Heart left ventricle (tissue), 16 donors: ENCODE measurements around the gene CCNB2. TPM values are rescaled to one million over a fixed set of nuclear protein-coding genes. Genes with fewer than 3 reads are reported as not detected.

Source experiments
- ATAC-seq, 4 donors: fragments of 200-7000 bp; cut with Tn5 transposase; one replicate each; pipeline ENCODE4 v1.9.1; 2020 to 2022; ENCODE audit warnings: moderate library complexity in 4 of 4, mild to moderate bottlenecking in 3 of 4, moderate number of reproducible peaks in 1 of 4
- DNase-seq, 5 donors: peaks; one replicate each; pipeline ENCODE4 v3.0.0-alpha.2; 2020
- H3K27ac ChIP-seq, 12 donors: fragments of 200-600 bp; sonication (generic) in 4 of 12; one replicate each; pipeline versions ENCODE4 v1.5.0 to v1.8.0; 2016 to 2022; ENCODE audit warnings: mild to moderate bottlenecking in 2 of 12
- H3K27me3 ChIP-seq, 9 donors: fragments of 200-600 bp; sonication (generic) in 2 of 9; one replicate each; pipeline versions ENCODE4 v1.5.1 to v1.8.0; 2016 to 2022; ENCODE audit warnings: mild to moderate bottlenecking in 3 of 9
- H3K36me3 ChIP-seq, 9 donors: fragments of 200-600 bp; sonication (generic) in 2 of 9; one replicate each; pipeline versions ENCODE4 v1.5.0 to v1.8.0; 2018 to 2022; ENCODE audit warnings: mild to moderate bottlenecking in 2 of 9
- H3K4me1 ChIP-seq, 12 donors: fragments of 200-600 bp; sonication (generic) in 4 of 12; one replicate each; pipeline versions ENCODE4 v1.5.0 to v1.8.0; 2016 to 2022; ENCODE audit warnings: mild to moderate bottlenecking in 3 of 12
- H3K4me3 ChIP-seq, 12 donors: fragments of 200-600 bp; sonication (generic) in 4 of 12; one replicate each; pipeline versions ENCODE4 v1.5.0 to v1.8.0; 2017 to 2022; ENCODE audit warnings: mild to moderate bottlenecking in 9 of 12, moderate library complexity in 4 of 12
- H3K9me3 ChIP-seq, 12 donors: fragments of 200-600 bp; sonication (generic) in 4 of 12; one replicate each; pipeline versions ENCODE4 v1.5.0 to v1.8.0; 2016 to 2022; ENCODE audit warnings: mild to moderate bottlenecking in 1 of 12
- POLR2A ChIP-seq, 2 donors: fragments of 450-650 bp; IDR thresholded peaks; one replicate each; pipeline ENCODE4 v1.6.1; 2017; ENCODE audit warnings: antibody characterized with exemption in 2 of 2, mild to moderate bottlenecking in 2 of 2, moderate library complexity in 2 of 2
- WGBS, 4 donors: extraction: QIAGEN DNeasy Blood & Tissue Kit in 2 of 4; methylation state at CpG; one replicate each; pipeline versions ENCODE4 v1.1.5 to v1.1.7; 2013 to 2018; 5-methylcytosine and 5-hydroxymethylcytosine counted together
- intact Hi-C, 10 donors: fragments of 100-400 bp; cut with DNase I; formaldehyde crosslinking; loops; one replicate each; pipeline versions ENCODE4 v1.11.1 to v1.14.2; 2022
- polyA plus RNA-seq, 2 donors: library from polyadenylated mRNA; stranded (reverse); fragments of 200-250 nt; gene quantifications; one replicate each; pipeline ENCODE4 v1.2.3, GENCODE V29; 2013
- total RNA-seq, 9 donors: library from RNA; depleted of rRNA in 2 of 9; stranded (reverse); fragments of >200 nt in 2 of 9; fragmentation: NEBNext Ultra II Directional in 3 of 9; extraction: Animal tissue kit (Norgen Biotek cat#: 25700) in 3 of 9; gene quantifications; one replicate each; pipeline versions ENCODE4 v1.1.0 to v1.2.4, GENCODE V29; 2016 to 2023
- TF ChIP-seq, protein P1 (sequence below), 12 donors: fragments of 200-600 bp; sonication (generic) in 4 of 12; IDR thresholded peaks; one replicate each; pipeline versions ENCODE4 v1.5.0 to v1.8.0; 2018 to 2022; ENCODE audit warnings: antibody characterized with exemption in 12 of 12, mild to moderate bottlenecking in 5 of 12
- donor health status: ischemic (EF 13 %, LVEDD 7.1; RV severe dilation, severe dysfunction).
- donor health status: healthy with polysubstance abuse.
- donor health status: DM: no; HTN: yes; CAD: no.
- donor health status: DM: no; HTN: no; CAD: no.
- donor health status: ischemic (EF 25% LVEDD 6.9; RV normal size, moderate dysfunction).
- donor health status: ischemic (EF 25% LVEDD 5.7; RV mildly dilated, moderate dysfunction).
- donor health status: healthy.
- donor health status: DM: yes; HTN: yes; CAD: no.
- donor health status: ischemic (EF 35%, LVEDD 5.7; RV mildly dilated, moderate dysfunction).
- donor health status: nonischemic (EF 11% LVEDD 7.7; RV severe dilation, severe dysfunction).
- donor health status: DM: yes; HTN: yes; CAD: no.
- donor health status: PGD.
- donor health status: ischemic (EF 29% LVEDD 5.4; RV normal size, mild dysfunction).
- donor health status: nonischemic (EF 23%, LVEDD 6.1; RV moderate dilation, normal function).

CCNB2 gene
- total and polyA plus RNA-seq, 11 donors, result 0.18 to 6.3 (median 0.55) TPM; not detected in 3

DNA sequence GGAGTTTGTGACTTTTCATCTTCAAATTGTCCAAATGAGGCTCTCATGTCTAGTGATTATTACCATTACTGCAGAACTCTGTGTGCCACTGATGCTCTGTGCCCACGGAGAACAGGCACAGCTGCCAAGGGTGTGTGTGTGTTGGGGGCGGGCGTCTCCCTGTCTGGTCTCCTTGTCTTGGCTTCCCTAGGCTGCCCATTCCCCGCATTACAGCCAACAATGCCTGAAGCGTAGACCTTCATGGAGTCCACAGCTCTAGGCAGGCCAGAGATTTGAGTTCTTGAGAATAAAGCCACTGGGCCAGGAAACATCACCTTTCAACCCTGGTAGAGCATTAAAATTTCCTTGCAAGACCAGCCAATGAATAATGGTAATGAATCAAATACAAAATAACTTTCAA is 42.7 kb downstream of the CCNB2 start:
- TF ChIP-seq, protein P1, sequence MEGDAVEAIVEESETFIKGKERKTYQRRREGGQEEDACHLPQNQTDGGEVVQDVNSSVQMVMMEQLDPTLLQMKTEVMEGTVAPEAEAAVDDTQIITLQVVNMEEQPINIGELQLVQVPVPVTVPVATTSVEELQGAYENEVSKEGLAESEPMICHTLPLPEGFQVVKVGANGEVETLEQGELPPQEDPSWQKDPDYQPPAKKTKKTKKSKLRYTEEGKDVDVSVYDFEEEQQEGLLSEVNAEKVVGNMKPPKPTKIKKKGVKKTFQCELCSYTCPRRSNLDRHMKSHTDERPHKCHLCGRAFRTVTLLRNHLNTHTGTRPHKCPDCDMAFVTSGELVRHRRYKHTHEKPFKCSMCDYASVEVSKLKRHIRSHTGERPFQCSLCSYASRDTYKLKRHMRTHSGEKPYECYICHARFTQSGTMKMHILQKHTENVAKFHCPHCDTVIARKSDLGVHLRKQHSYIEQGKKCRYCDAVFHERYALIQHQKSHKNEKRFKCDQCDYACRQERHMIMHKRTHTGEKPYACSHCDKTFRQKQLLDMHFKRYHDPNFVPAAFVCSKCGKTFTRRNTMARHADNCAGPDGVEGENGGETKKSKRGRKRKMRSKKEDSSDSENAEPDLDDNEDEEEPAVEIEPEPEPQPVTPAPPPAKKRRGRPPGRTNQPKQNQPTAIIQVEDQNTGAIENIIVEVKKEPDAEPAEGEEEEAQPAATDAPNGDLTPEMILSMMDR (IDR thresholded peaks at IDR 0.05), result no peak
- TF ChIP-seq POLR2A (IDR thresholded peaks at IDR 0.05), result no peak
- ATAC-seq (no peak), DNase-seq (no peak)
- Histone ChIP-seq H3K4me1 (peaks cover 0 to 4% (median 0%) of the 10 kb centered on the region in 12 donors), H3K27me3 (no peaks in the 10 kb centered on the region), H3K4me3 (no peak overlapping the region), H3K9me3 (no peaks in the 10 kb centered on the region), H3K36me3 (peaks cover 0 to 78% (median 62%) of the 10 kb centered on the region in 9 donors), H3K27ac (no peak overlapping the region)
- 88 to 93% (median 92%) methylated on average over 5 of the region's 5 CpGs for whole genome bisulfite sequencing, 4 donors
- intact Hi-C loops, result loop anchor here in 1 of 10 donors (10.0 kb wide), 1 partner anchor 173 kb away; no protein-coding TSS in a partner anchor

DNA sequence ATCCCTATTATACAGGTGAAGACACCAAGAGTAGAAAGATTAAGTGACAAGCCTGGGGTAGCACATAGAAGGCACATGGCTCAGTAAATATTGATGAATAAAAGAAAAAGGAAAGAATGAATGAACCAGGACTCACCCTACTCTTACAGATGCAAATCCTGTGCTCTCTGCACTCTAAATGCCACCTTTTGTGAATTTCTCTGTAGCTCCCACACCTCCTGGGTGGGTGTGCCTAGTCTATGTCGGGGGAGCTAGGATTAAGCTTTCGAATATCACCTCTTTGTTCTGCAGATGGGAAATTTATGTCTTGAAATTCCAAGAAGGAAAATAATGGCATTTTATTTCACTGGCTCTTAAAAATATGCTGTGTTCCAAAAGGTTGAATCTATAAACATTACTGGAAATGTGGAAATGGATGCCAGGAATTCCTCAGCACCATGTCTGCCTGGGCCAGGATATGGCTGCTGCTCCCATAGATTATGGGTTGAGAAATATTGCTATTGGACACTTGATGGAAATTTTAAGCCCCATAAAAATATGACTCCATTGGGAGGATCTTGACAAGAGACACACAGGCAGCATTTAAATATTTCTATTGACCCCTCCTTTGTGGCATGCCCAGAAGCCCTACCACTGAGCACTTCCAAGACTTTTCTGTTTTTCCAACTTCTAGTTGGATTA is 43.3 kb downstream of the CCNB2 start:
- no peak for DNase-seq
- H3K4me3 ChIP-seq, result no peak overlapping the region
- no peaks in the 10 kb centered on the region for H3K9me3 ChIP-seq
- H3K27ac ChIP-seq, result no peak overlapping the region
- no peaks in the 10 kb centered on the region for H3K27me3 ChIP-seq
- intact Hi-C loops, result loop anchor here in 1 of 10 donors (10.0 kb wide), 1 partner anchor 173 kb away; no protein-coding TSS in a partner anchor
- H3K4me1 ChIP-seq, result peaks cover 0 to 4% (median 0%) of the 10 kb centered on the region in 12 donors
- peaks cover under 1 to 82% (median 64%) of the 10 kb centered on the region in 9 donors for H3K36me3 ChIP-seq
- WGBS, 4 donors, result 87 to 93% (median 90%) methylated on average over 2 of the region's 2 CpGs
- TF ChIP-seq, protein P1 (IDR thresholded peaks at IDR 0.05), result no peak
- no peak for TF ChIP-seq POLR2A (IDR thresholded peaks at IDR 0.05)
- no peak for ATAC-seq

DNA sequence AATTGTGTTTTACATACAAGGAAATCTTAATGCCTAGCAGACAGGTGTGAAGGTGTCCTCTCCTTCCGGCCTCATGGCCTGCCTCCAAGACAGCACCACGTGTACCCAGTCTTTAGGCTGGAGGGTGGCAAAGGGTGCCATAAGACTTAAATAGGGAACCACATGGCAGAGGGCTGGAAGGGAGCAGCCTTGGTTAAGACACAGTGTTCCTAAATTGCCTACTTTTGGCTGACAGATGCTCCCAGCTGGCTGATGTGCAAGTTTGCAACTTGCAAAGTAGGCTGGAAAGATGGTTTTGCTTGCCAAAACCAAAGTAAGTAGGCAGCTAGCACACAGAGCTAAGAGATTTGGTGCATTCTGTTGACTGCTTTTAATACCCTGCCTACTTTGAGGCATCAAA is 45.2 kb downstream of the CCNB2 start:
- Histone ChIP-seq H3K36me3 (peaks cover 2 to 87% (median 74%) of the 10 kb centered on the region in 9 donors), H3K27ac (no peak overlapping the region), H3K4me3 (no peak overlapping the region), H3K4me1 (peaks cover 0 to 4% (median 0%) of the 10 kb centered on the region in 12 donors), H3K27me3 (no peaks in the 10 kb centered on the region), H3K9me3 (no peaks in the 10 kb centered on the region)
- DNase-seq (no peak), ATAC-seq (no peak)
- 76 to 88% (median 80%) methylated on average over 2 of the region's 2 CpGs for WGBS, 4 donors
- intact Hi-C loops, result no loop called here
- TF ChIP-seq POLR2A (IDR thresholded peaks at IDR 0.05), result no peak
- TF ChIP-seq, protein P1 (IDR thresholded peaks at IDR 0.05), result no peak

DNA sequence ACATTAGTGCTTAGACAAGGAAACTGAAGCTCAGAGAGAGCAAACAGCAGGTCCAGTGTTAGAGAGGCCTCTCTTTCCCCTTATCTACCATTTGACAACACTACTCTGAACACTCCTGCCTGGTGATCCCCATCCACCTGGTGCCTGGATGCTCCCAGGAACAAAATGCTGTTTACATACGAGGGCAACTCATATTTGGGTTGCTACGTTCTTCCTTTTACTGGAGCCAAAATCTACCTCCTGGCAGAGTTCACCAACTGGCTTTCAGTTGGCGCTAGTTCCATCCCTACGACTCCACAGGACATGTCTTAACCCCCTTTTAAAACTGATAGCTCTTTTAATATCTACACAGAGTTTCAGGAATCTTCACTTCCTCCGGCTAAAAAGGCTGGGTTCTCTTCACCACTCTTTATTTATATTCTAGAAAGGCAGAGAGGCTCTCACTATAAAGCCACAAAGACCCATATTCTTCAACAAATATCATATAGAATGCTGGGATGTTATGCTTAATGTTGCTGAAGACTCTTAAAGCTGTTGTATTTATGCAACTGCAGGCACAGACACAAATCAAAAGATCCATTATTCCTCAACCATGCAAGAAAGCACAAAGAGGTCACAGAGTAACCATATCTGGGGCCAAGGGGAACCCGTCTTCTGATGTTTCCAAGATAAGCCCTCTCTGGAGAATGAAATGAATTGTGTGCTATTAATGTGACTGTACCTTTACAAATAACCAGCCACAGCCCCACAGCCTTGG is 47.9 kb downstream of the CCNB2 start:
- H3K36me3 ChIP-seq, result peaks cover 2 to 91% (median 76%) of the 10 kb centered on the region in 9 donors
- H3K4me1 ChIP-seq, result peaks cover 0 to 4% (median 0%) of the 10 kb centered on the region in 12 donors
- no peaks in the 10 kb centered on the region for H3K9me3 ChIP-seq
- no peak overlapping the region for H3K27ac ChIP-seq
- no peak overlapping the region for H3K4me3 ChIP-seq
- TF ChIP-seq, protein P1 (IDR thresholded peaks at IDR 0.05), result no peak
- TF ChIP-seq POLR2A (IDR thresholded peaks at IDR 0.05), result no peak
- intact Hi-C loops, result no loop called here
- 92 to 96% (median 94%) methylated on average over 6 of the region's 6 CpGs for WGBS, 4 donors
- DNase-seq, result no peak
- no peak for ATAC-seq
- H3K27me3 ChIP-seq, result no peaks in the 10 kb centered on the region
